HepG2 (cell line): Measurements from ENCODE around the gene SIRT7. TPM values are rescaled to one million over a fixed set of nuclear protein-coding genes. Genes with fewer than 3 reads are reported as not detected.

Source experiments
- ATAC-seq: fragments of 200-7000 bp; cut with Tn5 transposase; 3 replicates; pipeline ENCODE4 v1.9.1; 2020; ENCODE audit warnings: mild to moderate bottlenecking, moderate library complexity
- BruUV-seq: library from RNA; stranded (reverse); fragments of 400-500 nt; replicated peaks from 2 replicates; lab custom pipeline; 2021; lab: Mats Ljungman, UMichigan
- CTCF ChIA-PET: fragments of 300-600 bp; formaldehyde crosslinking; extraction: SDS; loops from one replicate; lab custom pipeline; 2021; ENCODE audit warnings: low total read pairs, inconsistent platforms, low intra/inter-chr PET ratio; lab: Yijun Ruan, JAX
- POLR2A ChIA-PET: fragments of 350-600 bp; sonication (Branson Sonifier 250); formaldehyde crosslinking; loops from one replicate; lab custom pipeline; 2020; ENCODE audit warnings: antibody characterized with exemption, inconsistent platforms; lab: Yijun Ruan, JAX
- DNase-seq: peaks from one replicate; pipeline ENCODE4 v3.0.0-alpha.2; 2015; ENCODE audit warnings: low spot score
- FAIRE-seq: peaks from 3 replicates; lab custom pipeline; 2011; peaks lifted over from hg19 to GRCh38; lab: Jason Lieb, UNC
- H2AFZ ChIP-seq: one replicate; pipeline ENCODE4 v1.6.1; 2011; ENCODE audit warnings: low read length, inconsistent platforms
- H3K27ac ChIP-seq: fragments of 300-600 bp; 3 replicates; pipeline ENCODE4 v1.8.0; 2011; ENCODE audit warnings: mixed run types, mild to moderate bottlenecking, mixed read lengths, low read length, inconsistent platforms; ENCODE audit not compliant: insufficient read depth; ENCODE audit errors: extremely low read length
- H3K27me3 ChIP-seq, 2 experiments: fragments of 200-600 bp in 1 of 2; 2 replicates in 1 of 2; 3 replicates in 1 of 2; pipeline versions ENCODE4 v1.6.0 to v1.8.0; 2011; ENCODE audit warnings: low read length in 2 of 2, mild to moderate bottlenecking in 2 of 2, moderate library complexity in 2 of 2, inconsistent platforms in 1 of 2; ENCODE audit not compliant: insufficient read depth in 2 of 2, control insufficient read depth in 1 of 2
- H3K36me3 ChIP-seq, 2 experiments: fragments of 200-600 bp in 1 of 2; replicated peaks in 1 of 2; 2 replicates in 1 of 2; 3 replicates in 1 of 2; pipeline versions ENCODE4 v1.5.1 to v1.8.0; 2011; ENCODE audit warnings: low read length in 2 of 2, inconsistent platforms in 1 of 2; ENCODE audit not compliant: insufficient read depth in 2 of 2, control insufficient read depth in 1 of 2
- H3K4me1 ChIP-seq: 2 replicates; pipeline ENCODE4 v1.5.1; 2012; ENCODE audit warnings: low read length, inconsistent platforms; ENCODE audit not compliant: insufficient read depth
- H3K4me2 ChIP-seq: 2 replicates; pipeline ENCODE4 v1.6.0; 2011; ENCODE audit warnings: low read depth, low read length, inconsistent platforms
- H3K4me3 ChIP-seq, 3 experiments: fragments of 200-600 bp in 1 of 3; sonication (generic), shearing (Covaris generic) in 1 of 3; replicated peaks in 1 of 3; 2 replicates each; pipeline ENCODE4 v1.5.1; 2011 to 2016; ENCODE audit warnings: low read length in 3 of 3, inconsistent platforms in 2 of 3, low read depth in 2 of 3, mild to moderate bottlenecking in 2 of 3, control low read depth in 1 of 3, mixed read lengths in 1 of 3; ENCODE audit not compliant: insufficient read depth in 1 of 3
- H3K79me2 ChIP-seq: one replicate; pipeline ENCODE4 v1.6.1; 2011; ENCODE audit warnings: low read length, inconsistent platforms; ENCODE audit not compliant: insufficient read depth
- H3K9ac ChIP-seq: 2 replicates; pipeline ENCODE4 v1.6.0; 2011; ENCODE audit warnings: mild to moderate bottlenecking, low read depth, low read length, inconsistent platforms; ENCODE audit not compliant: insufficient read depth
- H3K9me3 ChIP-seq: 2 replicates; pipeline ENCODE4 v1.5.1; 2012; ENCODE audit warnings: mild to moderate bottlenecking, low read length
- H4K20me1 ChIP-seq: 2 replicates; pipeline ENCODE4 v1.6.0; 2011; ENCODE audit warnings: inconsistent platforms, mild to moderate bottlenecking, low read length, moderate library complexity; ENCODE audit not compliant: insufficient read depth
- AGO2 ChIP-seq: fragments of 200-400 bp; formaldehyde crosslinking; optimal IDR thresholded peaks from 2 replicates; pipeline ENCODE3; 2017; ENCODE audit warnings: mild to moderate bottlenecking, low read depth, low read length, moderate library complexity
- AKAP8 ChIP-seq: sonication (generic); formaldehyde crosslinking; IDR thresholded peaks from 2 replicates; pipeline ENCODE4 v1.5.1; 2020; ENCODE audit warnings: mild to moderate bottlenecking, missing genetic modification reagents
- ATAD3A ChIP-seq: sonication (generic); formaldehyde crosslinking; IDR thresholded peaks from 2 replicates; pipeline ENCODE4 v1.4.0; 2020; ENCODE audit warnings: missing genetic modification reagents
- BHLHE40 ChIP-seq: IDR thresholded peaks from 2 replicates; pipeline ENCODE4 v1.6.1; 2011; ENCODE audit warnings: low read length, improper control_type of control experiment
- MNT ChIP-seq: fragments of 450-650 bp; IDR thresholded peaks from 2 replicates; pipeline ENCODE4 v1.6.1; 2016
- POLR2A ChIP-seq, 2 experiments: IDR thresholded peaks; 2 replicates each; pipeline ENCODE4 v1.6.1; 2011; ENCODE audit warnings: low read depth in 2 of 2, low read length in 2 of 2, mild to moderate bottlenecking in 1 of 2, moderate library complexity in 1 of 2; ENCODE audit not compliant: insufficient read depth in 1 of 2
- POLR2AphosphoS2 ChIP-seq: IDR thresholded peaks from 2 replicates; pipeline ENCODE4 v1.6.1; 2011; ENCODE audit warnings: low read depth, low read length, improper control_type of control experiment
- RBM39 ChIP-seq: fragments of 200-400 bp; formaldehyde crosslinking; IDR thresholded peaks from one replicate; pipeline ENCODE4 v1.6.1; 2018; ENCODE audit warnings: antibody characterized with exemption, mild to moderate bottlenecking, low read depth, low read length; ENCODE audit not compliant: poor library complexity, severe bottlenecking
- RFXANK ChIP-seq: IDR thresholded peaks from 2 replicates; pipeline ENCODE4 v1.6.1; 2016
- ZNF678 ChIP-seq: sonication (generic); formaldehyde crosslinking; IDR thresholded peaks from 2 replicates; pipeline ENCODE4 v1.4.0; 2020; ENCODE audit warnings: mild to moderate bottlenecking, missing genetic modification reagents
- WGBS: methylation state at CpG from one replicate; pipeline ENCODE4 v1.1.6; 2017; ENCODE audit warnings: low lambda C conversion rate; 5-methylcytosine and 5-hydroxymethylcytosine counted together
- in situ Hi-C: cut with HindIII; loops from 2 replicates; pipeline ENCODE4 v1.10.0; 2017; ENCODE audit warnings: low pct_unique_long_range_greater_than_20kb; ENCODE audit not compliant: extremely low pct_ligation_motif_present
- intact Hi-C: fragments of 100-400 bp; cut with micrococcal nuclease; formaldehyde crosslinking; loops from one replicate; pipeline ENCODE4 v1.10.0; 2022; ENCODE audit not compliant: unreplicated experiment
- polyA plus RNA-seq, 8 experiments: library from polyadenylated mRNA; depleted of rRNA in 3 of 8; stranded (reverse) in 7 of 8; unstranded in 1 of 8; fragments of >200 nt; fragmentation: Illumina TruSeq in 4 of 8; extraction: Trizol in 4 of 8; gene quantifications; 2 replicates each; pipeline versions ENCODE4 v1.2.1 to v1.2.3, GENCODE V29; 2011 to 2016; ENCODE audit warnings: low read depth in 4 of 8, missing spikeins in 1 of 8, mixed read lengths in 1 of 8; ENCODE audit not compliant: insufficient read depth in 1 of 8
- total RNA-seq, 5 experiments: library from RNA; depleted of rRNA; stranded (reverse); fragments of >200 nt; fragmentation: Illumina TruSeq; extraction: Trizol; gene quantifications; 2 replicates each; pipeline ENCODE4 v1.2.3, GENCODE V29; 2016; ENCODE audit warnings: low read depth in 1 of 5

SIRT7 gene
- total and polyA plus RNA-seq, 2 of the 13 experiments (the other 11 are each of a cell fraction or from before 2014, with no cell fraction given), result 8.3 to 24.8 TPM

DNA sequence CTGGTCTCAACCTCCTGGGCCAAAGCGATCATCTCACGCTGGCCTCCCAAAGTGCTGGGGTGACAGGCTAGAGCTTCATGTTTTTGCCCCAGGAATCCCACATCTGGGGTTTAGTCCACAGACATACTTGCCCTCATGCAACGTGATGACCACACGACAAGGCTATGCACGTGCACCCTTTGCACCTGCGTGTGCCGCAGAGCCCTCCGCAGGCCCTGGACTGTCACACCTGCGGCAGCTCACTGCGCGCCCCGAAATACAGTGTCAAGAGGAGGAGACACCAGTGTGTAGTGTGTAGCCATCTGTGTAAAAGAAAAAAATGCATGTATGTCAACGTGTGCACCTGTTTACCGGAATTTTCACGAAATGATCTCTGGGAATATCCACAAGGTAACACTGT lies 32.5 kb upstream of the SIRT7 start:
- Histone ChIP-seq H3K27me3 (no peaks in the 10 kb centered on the region), H3K9me3 (no peaks in the 10 kb centered on the region), H3K27ac (no peak overlapping the region), H3K4me2 (no peak overlapping the region), H3K36me3 (peaks cover 8 to 18% of the 10 kb centered on the region in 2 experiments; a peak in 4 of 5 replicates), H3K4me1 (peaks cover 49% of the 10 kb centered on the region), H3K79me2 (no peaks in the 10 kb centered on the region), H3K9ac (no peak overlapping the region), H3K4me3 (no peak overlapping the region), H2AFZ (no peak overlapping the region)
- in situ Hi-C loops, result no loop called here
- ChIA-PET CTCF (no interaction called here), POLR2A (interaction anchor here (1.3 to 9.7 kb wide), 5 partner anchors 12 to 72 kb away, joined by 4 to 136 read pairs (median 17); partner anchors contain the start of genes CENPX, LRRC45, MAFG and NOTUM)
- intact Hi-C loops, result no loop called here
- no peak for ATAC-seq
- BruUV-seq, result no TSS peak
- WGBS, result 81% methylated on average over 15 of the region's 15 CpGs
- no peak for FAIRE-seq
- DNase-seq, result no peak
- TF ChIP-seq ATAD3A (CRISPR knock-in tag) (no peak), AKAP8 (no peak), AGO2 (peak; percentile 71), BHLHE40 (0 out of 2 replicates have a peak, but pooled peaks have one; percentile 34), POLR2AphosphoS2 (peak; percentile 47; the same call in 1 of the 2 replicates), ZNF678 (CRISPR knock-in tag) (no peak), RFXANK (CRISPR knock-in tag) (no peak), RBM39 (peak; percentile 27), MNT (peak; percentile 76), POLR2A (IDR thresholded peaks at IDR 0.05; ENCODE audit: insufficient read depth in 1 of 2, low read depth in 2 of 2, low read length in 2 of 2) (0 out of 4 replicates have a peak, but pooled peaks of 1 of the 2 experiments have one; percentile 11)
- TF ChIP-seq, all 625 proteins: peak for 6
- peaks cover 3% of the 10 kb centered on the region; the same call in 1 of the 2 replicates for H4K20me1 ChIP-seq
